GM20000 (cell line): ENCODE data around the gene MYO18B.

Experiments
- DNase-seq: peaks from one replicate; pipeline ENCODE4 v3.0.0; 2012; ENCODE audit warnings: low spot score
- CTCF ChIP-seq: IDR thresholded peaks from 2 replicates; pipeline ENCODE4 v1.5.1; 2012; ENCODE audit warnings: mild to moderate bottlenecking, control low read depth; ENCODE audit errors: extremely low read depth, missing control alignments

MYO18B gene

GRCh38 chr22:25783856-25784255 is 41.9 kb downstream of the MYO18B start:
- no peak for TF ChIP-seq CTCF
- no peak for DNase-seq

- no peak for DNase-seq
- no peak for TF ChIP-seq CTCF
Observed at GRCh38 chr22:25786165-25786564, 44.2 kb downstream of the MYO18B start.

- DNase-seq: no peak
- TF ChIP-seq CTCF: no peak
Observed at GRCh38 chr22:25791556-25791955, 49.6 kb downstream of the MYO18B start.

- no peak for DNase-seq
- TF ChIP-seq CTCF: no peak
Observed at GRCh38 chr22:25795478-25795877, 53.5 kb downstream of the MYO18B start.

GRCh38 chr22:25797498-25798290 is 55.7 kb downstream of the MYO18B start:
- DNase-seq: no peak
- TF ChIP-seq CTCF: no peak

GRCh38 chr22:25800766-25801165 is 58.8 kb downstream of the MYO18B start:
- no peak for DNase-seq
- TF ChIP-seq CTCF: no peak

GRCh38 chr22:25802018-25802417 is 60.0 kb downstream of the MYO18B start:
- DNase-seq: no peak

More at GRCh38 chr22:25802018-25802417, 60.0 kb downstream of the MYO18B start:
- no peak for TF ChIP-seq CTCF
